ENCODE results near the gene RIN2.

Gene RIN2

GRCh38 chr20:19771031-19771430 is 13.0 kb downstream of the RIN2 start:
- no peak for DNase-seq (ENCODE audit: insufficient read length, low spot score)
- TF ChIP-seq, protein P1, sequence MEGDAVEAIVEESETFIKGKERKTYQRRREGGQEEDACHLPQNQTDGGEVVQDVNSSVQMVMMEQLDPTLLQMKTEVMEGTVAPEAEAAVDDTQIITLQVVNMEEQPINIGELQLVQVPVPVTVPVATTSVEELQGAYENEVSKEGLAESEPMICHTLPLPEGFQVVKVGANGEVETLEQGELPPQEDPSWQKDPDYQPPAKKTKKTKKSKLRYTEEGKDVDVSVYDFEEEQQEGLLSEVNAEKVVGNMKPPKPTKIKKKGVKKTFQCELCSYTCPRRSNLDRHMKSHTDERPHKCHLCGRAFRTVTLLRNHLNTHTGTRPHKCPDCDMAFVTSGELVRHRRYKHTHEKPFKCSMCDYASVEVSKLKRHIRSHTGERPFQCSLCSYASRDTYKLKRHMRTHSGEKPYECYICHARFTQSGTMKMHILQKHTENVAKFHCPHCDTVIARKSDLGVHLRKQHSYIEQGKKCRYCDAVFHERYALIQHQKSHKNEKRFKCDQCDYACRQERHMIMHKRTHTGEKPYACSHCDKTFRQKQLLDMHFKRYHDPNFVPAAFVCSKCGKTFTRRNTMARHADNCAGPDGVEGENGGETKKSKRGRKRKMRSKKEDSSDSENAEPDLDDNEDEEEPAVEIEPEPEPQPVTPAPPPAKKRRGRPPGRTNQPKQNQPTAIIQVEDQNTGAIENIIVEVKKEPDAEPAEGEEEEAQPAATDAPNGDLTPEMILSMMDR (IDR thresholded peaks at IDR 0.05; ENCODE audit: insufficient read depth, missing control alignments): no peak

GRCh38 chr20:19773471-19773870 is 15.4 kb downstream of the RIN2 start:
- FAIRE-seq (no peak), DNase-seq (ENCODE audit: insufficient read length, low spot score) (no peak)
- TF ChIP-seq, protein P1 (IDR thresholded peaks at IDR 0.05; ENCODE audit: insufficient read depth, missing control alignments): no peak

More at GRCh38 chr20:19771031-19771430, 13.0 kb downstream of the RIN2 start:
- no peak for FAIRE-seq

DNA sequence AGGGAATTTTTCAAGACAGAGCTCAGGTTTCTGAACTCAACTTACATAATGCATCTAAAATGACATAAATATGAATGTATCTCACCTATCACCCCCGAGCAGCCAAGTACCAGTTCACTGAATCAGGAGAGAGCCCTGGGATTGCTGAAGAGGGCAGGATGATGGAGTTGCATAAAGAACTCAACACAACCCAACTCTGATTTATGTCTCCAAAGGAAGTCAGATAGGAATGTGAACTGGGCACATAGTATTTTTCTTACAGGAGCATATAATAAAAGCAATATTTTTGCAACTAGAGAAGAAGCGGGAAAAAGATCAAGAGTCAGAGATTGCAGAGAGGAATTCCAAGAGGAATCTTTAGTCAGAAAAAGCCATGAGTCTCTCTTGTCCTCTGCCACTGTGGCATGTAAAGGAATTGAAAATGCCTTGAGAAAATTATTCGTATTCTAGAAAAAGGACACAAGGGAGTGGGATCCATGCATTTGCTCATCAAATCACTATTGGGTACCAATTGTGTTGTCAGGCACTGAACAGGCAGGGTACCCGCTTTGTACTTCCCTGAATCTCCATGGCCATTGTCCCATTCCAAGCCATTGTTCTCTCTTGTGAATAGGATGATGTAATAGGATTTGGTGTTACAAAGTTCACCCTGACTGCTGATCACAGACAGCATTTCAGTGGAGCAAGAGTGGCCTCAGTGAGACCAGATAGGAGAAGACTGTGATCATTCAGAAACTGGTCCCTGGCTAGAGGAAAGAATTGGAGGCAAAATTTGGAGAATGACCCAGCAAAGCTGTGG is 16.3 kb downstream of the RIN2 start:
- TF ChIP-seq, protein P1 (IDR thresholded peaks at IDR 0.05; ENCODE audit: insufficient read depth, missing control alignments): no peak
- no peak for DNase-seq (ENCODE audit: insufficient read length, low spot score)
- FAIRE-seq: no peak

DNA sequence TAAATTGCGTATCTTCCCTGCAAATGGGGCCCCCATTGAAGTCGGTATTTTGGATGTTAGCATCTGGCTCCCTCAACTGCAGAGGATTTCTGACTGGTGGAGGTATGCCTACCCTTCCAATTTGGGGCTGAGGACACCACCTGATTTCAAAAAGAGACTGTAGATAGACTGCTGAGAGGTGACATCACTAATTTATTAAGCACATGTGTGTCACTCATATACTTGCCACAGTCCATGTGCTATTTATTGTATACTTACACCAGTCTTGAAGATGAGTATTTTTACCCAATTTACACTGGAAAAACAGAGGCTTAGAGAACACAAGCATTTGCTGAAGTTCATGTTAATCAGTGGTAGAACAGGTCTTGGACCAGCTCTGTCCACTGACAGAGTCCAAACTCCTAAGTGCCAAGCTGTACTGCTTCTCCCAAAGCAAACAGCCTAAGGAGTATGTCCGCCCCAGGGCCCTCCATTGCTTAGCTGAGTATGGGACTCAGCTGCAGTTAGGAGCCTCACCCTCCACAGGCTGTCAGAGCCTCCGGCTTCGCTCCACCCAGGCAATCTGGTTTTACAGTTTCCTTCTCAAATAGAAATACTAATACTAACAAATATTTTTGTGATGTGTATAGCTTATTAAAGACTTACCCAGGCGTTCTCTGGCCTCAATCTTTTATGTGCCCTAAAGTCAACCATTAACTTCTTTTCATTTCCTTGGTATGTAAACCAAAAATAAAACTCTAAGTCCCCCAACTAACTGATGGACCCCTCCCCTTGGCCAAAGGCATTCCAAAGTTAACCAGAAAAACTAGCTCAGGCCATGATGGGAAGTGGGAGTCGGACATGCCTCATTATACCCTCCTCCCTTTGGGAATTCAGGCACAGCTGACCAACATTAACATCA is 17.5 kb downstream of the RIN2 start:
- no peak for DNase-seq (ENCODE audit: insufficient read length, low spot score)

DNA sequence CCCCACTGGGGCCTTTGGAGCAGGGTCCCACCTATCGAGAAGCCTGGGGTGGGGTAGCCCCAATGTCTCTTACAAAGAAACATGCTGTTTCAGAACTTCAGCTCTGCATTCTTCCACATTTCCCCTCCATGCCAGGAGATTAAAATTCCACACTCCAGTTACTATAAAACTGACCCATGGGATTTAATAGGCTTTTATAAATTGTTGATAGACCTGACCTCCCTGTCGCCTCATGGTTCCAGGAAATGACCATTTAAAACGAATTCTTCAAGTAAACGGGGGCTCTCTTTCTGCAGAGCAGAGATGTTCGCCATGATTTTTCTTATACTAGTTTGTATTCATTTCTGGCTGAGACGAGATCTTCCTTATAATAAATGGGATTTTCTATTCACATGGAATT is 19.3 kb downstream of the RIN2 start:
- DNase-seq (ENCODE audit: insufficient read length, low spot score) (no peak), FAIRE-seq (no peak)
- TF ChIP-seq, protein P1 (IDR thresholded peaks at IDR 0.05; ENCODE audit: insufficient read depth, missing control alignments): no peak

More for the DNA sequence above, 17.5 kb downstream of the RIN2 start:
- TF ChIP-seq, protein P1 (IDR thresholded peaks at IDR 0.05; ENCODE audit: insufficient read depth, missing control alignments): no peak
- no peak for FAIRE-seq

DNA sequence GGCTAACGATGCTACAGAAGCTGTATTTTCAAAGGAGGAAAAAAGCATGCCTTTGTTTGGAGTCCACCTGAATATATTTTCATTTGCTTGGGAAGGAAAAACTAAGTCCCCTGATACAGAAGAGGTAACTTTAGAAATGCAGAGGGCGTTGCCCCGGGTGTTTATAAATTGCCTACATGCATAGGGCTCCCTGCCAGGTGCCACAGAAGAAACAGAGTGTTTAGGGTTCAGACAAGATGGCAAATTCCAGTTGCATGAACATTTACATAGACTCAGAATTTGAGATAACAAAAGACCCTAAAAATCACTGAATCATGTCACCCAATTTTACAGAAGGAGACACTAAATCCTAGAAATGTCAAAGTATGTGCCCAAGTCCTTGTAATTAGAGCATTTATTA is 19.9 kb downstream of the RIN2 start:
- FAIRE-seq (no peak), DNase-seq (ENCODE audit: insufficient read length, low spot score) (no peak)

More for the DNA sequence above, 19.9 kb downstream of the RIN2 start:
- TF ChIP-seq, protein P1 (IDR thresholded peaks at IDR 0.05; ENCODE audit: insufficient read depth, missing control alignments): no peak

All from D721Med (cell line).